ENCODE data around the gene USF3. TPM values are rescaled to one million over a fixed set of nuclear protein-coding genes. Genes with fewer than 3 reads are reported as not detected.
"Not testable (repeated sequence)": the region's sequence is repeated elsewhere in the genome, so short reads cannot be mapped to it uniquely, and the experiment has no call there.

Gene USF3
- total RNA-seq, 1 experiment from 2014 or later = 10.9 TPM

GRCh38 chr3:113637756-113638155 is 58.7 kb downstream of the USF3 start:
- Histone ChIP-seq H3K4me1 (no peaks in the 10 kb centered on the region), H3K9me3 (no peaks in the 10 kb centered on the region), H3K27me3 (replicated peaks; ENCODE audit: control insufficient read depth, insufficient read depth, low read length) (no peaks in the 10 kb centered on the region), H3K4me3 (ENCODE audit: low read depth, low read length) (no peak overlapping the region), H3K36me3 (ENCODE audit: control insufficient read depth, insufficient read depth, low read length) (no peaks in the 10 kb centered on the region)
- H3K27me3 Mint-ChIP-seq (ENCODE audit: insufficient read depth, unreplicated experiment) = peaks cover 3% of the 10 kb centered on the region
- BruUV-seq (replicated peaks) = no TSS peak
- intact Hi-C loops (cut with micrococcal nuclease; ENCODE audit: unreplicated experiment) = no loop called here
- no peaks in the 10 kb centered on the region for H3K9me3 Mint-ChIP-seq (ENCODE audit: unreplicated experiment)
- POLR2A ChIA-PET = no interaction called here
- no peak overlapping the region for H3K27ac Mint-ChIP-seq (ENCODE audit: unreplicated experiment)
- H3K4me1 Mint-ChIP-seq (ENCODE audit: low read depth, unreplicated experiment) = no peaks in the 10 kb centered on the region
- CTCF ChIA-PET = no interaction called here
- DNase-seq = no peak
- H3K36me3 Mint-ChIP-seq (ENCODE audit: insufficient read depth, unreplicated experiment) = no peaks in the 10 kb centered on the region
- no peak for TF ChIP-seq CTCF (IDR thresholded peaks at IDR 0.05; ENCODE audit: insufficient read depth in 1 of 2, low read depth in 1 of 2, low read length in 1 of 2, severe bottlenecking in 1 of 2, unreplicated experiment in 1 of 2)
- no peak overlapping the region for H3K4me3 Mint-ChIP-seq (ENCODE audit: unreplicated experiment)

GRCh38 chr3:113636034-113636433 is 60.4 kb downstream of the USF3 start:
- not testable (repeated sequence) for H3K27ac Mint-ChIP-seq (ENCODE audit: unreplicated experiment); H3K4me1 Mint-ChIP-seq (ENCODE audit: low read depth, unreplicated experiment)

GRCh38 chr3:113634782-113635474 is 61.5 kb downstream of the USF3 start:
- Mint-ChIP-seq H3K27ac (ENCODE audit: unreplicated experiment) (no peak overlapping the region), H3K4me3 (ENCODE audit: unreplicated experiment) (no peak overlapping the region), H3K36me3 (ENCODE audit: insufficient read depth, unreplicated experiment) (no peaks in the 10 kb centered on the region), H3K4me1 (ENCODE audit: low read depth, unreplicated experiment) (no peaks in the 10 kb centered on the region), H3K27me3 (ENCODE audit: insufficient read depth, unreplicated experiment) (no peaks in the 10 kb centered on the region), H3K9me3 (ENCODE audit: unreplicated experiment) (no peaks in the 10 kb centered on the region)
- no peak for TF ChIP-seq CTCF (IDR thresholded peaks at IDR 0.05; ENCODE audit: insufficient read depth in 1 of 2, low read depth in 1 of 2, low read length in 1 of 2, severe bottlenecking in 1 of 2, unreplicated experiment in 1 of 2)
- no TSS peak for BruUV-seq (replicated peaks)
- Histone ChIP-seq H3K4me1 (peaks cover 4% of the 10 kb centered on the region; the same call in 1 of the 2 replicates), H3K4me3 (ENCODE audit: low read depth, low read length) (no peak overlapping the region), H3K9me3 (no peaks in the 10 kb centered on the region), H3K27me3 (replicated peaks; ENCODE audit: control insufficient read depth, insufficient read depth, low read length) (no peaks in the 10 kb centered on the region), H3K36me3 (ENCODE audit: control insufficient read depth, insufficient read depth, low read length) (no peaks in the 10 kb centered on the region)
- DNase-seq = no peak
- ChIA-PET CTCF (no interaction called here), POLR2A (no interaction called here)
- intact Hi-C loops (cut with micrococcal nuclease; ENCODE audit: unreplicated experiment) = no loop called here

More at GRCh38 chr3:113636034-113636433, 60.4 kb downstream of the USF3 start:
- BruUV-seq (replicated peaks); H3K36me3 Mint-ChIP-seq (ENCODE audit: insufficient read depth, unreplicated experiment); POLR2A ChIA-PET; H3K4me1 ChIP-seq; H3K9me3 Mint-ChIP-seq (ENCODE audit: unreplicated experiment); H3K36me3 ChIP-seq (ENCODE audit: control insufficient read depth, insufficient read depth, low read length); DNase-seq; intact Hi-C loops (cut with micrococcal nuclease; ENCODE audit: unreplicated experiment); H3K4me3 Mint-ChIP-seq (ENCODE audit: unreplicated experiment); CTCF ChIA-PET; H3K9me3 ChIP-seq; H3K27me3 ChIP-seq (replicated peaks; ENCODE audit: control insufficient read depth, insufficient read depth, low read length); H3K27me3 Mint-ChIP-seq (ENCODE audit: insufficient read depth, unreplicated experiment); H3K4me3 ChIP-seq (ENCODE audit: low read depth, low read length): not testable (repeated sequence)
